SHP77 treated with DMSO at 0.1 percent for 48 hours (cell line): ENCODE measurements around the gene YIPF5.

Experiments
- DNase-seq: peaks from one replicate; lab custom pipeline; 2025; lab: John Stamatoyannopoulos, UW

The YIPF5 gene

GRCh38 chr5:144125163-144125726 lies 45.2 kb downstream of the YIPF5 start:
- no peak for DNase-seq

GRCh38 chr5:144122641-144123040 lies 47.8 kb downstream of the YIPF5 start:
- no peak for DNase-seq

- DNase-seq, result no peak
These were observed 48.4 kb downstream of the YIPF5 start for GRCh38 chr5:144122081-144122480.

DNA sequence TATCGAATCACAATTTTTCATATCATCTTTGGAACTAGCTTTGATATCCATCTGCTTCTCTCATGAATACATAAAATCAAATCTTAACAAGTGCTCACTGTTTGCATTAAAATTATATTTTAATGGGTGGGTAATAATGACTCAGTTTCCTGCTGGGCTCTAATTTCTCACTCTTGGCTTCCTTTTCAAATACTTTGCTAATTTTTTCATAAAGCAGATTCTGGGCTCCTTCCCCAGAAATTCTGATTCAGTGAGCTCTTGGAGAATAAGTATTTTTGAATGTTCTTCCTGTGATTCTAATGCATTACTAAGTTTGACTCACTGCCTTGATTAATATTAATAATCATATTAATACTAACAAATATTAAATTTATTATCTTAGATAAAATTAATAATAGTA lies 48.9 kb downstream of the YIPF5 start:
- DNase-seq, result no peak

DNA sequence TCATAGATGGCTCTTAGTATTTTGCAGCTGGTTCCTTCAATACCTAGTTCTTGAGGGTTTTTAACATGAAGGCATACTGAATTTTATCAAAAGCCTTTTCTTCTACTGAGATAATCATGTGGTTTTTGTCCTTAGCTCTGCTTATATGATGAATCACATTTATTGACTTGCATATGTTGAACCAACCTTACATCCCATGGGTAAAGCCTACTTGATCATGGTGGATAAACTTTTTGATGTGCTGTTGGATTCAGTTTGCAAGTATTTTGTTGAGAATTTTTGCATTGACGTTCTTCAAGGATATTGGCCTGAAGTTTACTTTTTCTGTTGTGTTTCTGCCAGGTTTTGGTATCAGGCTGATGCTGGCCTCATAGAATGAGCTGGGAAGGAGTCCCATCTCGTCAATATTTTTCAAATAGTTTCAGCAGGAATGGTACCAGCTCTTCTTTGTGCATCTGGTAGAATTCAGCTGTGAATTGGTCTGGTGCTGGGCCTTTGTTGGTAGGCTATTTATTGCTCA lies 49.7 kb downstream of the YIPF5 start:
- no peak for DNase-seq

DNA sequence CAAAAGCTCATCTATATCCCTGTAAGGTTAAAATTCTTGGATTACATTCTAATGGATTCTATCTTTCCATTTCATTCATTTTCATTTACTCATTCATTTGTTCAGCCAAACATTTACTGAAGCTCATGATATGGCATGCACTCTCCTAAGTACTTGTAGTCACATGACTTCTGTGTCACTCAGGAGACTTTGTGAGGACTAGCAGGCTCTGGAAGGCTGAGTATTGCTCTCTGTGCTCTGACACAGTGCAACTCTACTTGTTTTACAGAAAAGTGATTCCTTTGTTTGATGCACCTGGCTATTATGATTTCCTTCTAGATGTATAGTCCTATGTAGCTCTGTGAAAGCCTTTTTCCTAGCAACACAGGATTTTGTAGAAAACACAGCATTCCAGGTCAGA lies 53.0 kb downstream of the YIPF5 start:
- no peak for DNase-seq

- DNase-seq, result no peak
These were observed 55.9 kb downstream of the YIPF5 start for GRCh38 chr5:144114571-144114970.
